Glutamatergic neuron (in vitro differentiated cells): ENCODE data around the gene CADM2. TPM values are rescaled to one million over a fixed set of nuclear protein-coding genes. Genes with fewer than 3 reads are reported as not detected.
"Not testable (repeated sequence)": the region's sequence is repeated elsewhere in the genome, so short reads cannot be mapped to it uniquely, and the experiment has no call there.

Source experiments
- DNase-seq: peaks from one replicate; pipeline ENCODE4 v3.0.0; 2022
- H3K27ac Mint-ChIP-seq: one replicate; pipeline ENCODE4 v1.8.0; 2020; ENCODE audit warnings: mild to moderate bottlenecking, mixed read lengths, inconsistent platforms; ENCODE audit not compliant: unreplicated experiment
- H3K27me3 Mint-ChIP-seq: one replicate; pipeline ENCODE4 v1.8.0; 2020; ENCODE audit warnings: mild to moderate bottlenecking, moderate library complexity, mixed read lengths, inconsistent platforms; ENCODE audit not compliant: unreplicated experiment
- H3K36me3 Mint-ChIP-seq: one replicate; pipeline ENCODE4 v1.8.0; 2020; ENCODE audit warnings: mild to moderate bottlenecking, mixed read lengths, inconsistent platforms; ENCODE audit not compliant: unreplicated experiment
- H3K4me1 Mint-ChIP-seq: one replicate; pipeline ENCODE4 v1.8.0; 2020; ENCODE audit warnings: mild to moderate bottlenecking, low read depth, mixed read lengths, inconsistent platforms; ENCODE audit not compliant: unreplicated experiment
- H3K4me3 Mint-ChIP-seq: one replicate; pipeline ENCODE4 v1.8.0; 2020; ENCODE audit warnings: mild to moderate bottlenecking, mixed read lengths, inconsistent platforms; ENCODE audit not compliant: unreplicated experiment
- H3K9me3 Mint-ChIP-seq: one replicate; pipeline ENCODE4 v1.8.0; 2020; ENCODE audit warnings: mild to moderate bottlenecking, moderate library complexity, mixed read lengths, inconsistent platforms; ENCODE audit not compliant: unreplicated experiment
- CTCF ChIP-seq: fragments of 200-600 bp; sonication (generic); IDR thresholded peaks from one replicate; pipeline ENCODE4 v1.5.0; 2021; ENCODE audit not compliant: partially characterized antibody, unreplicated experiment
- total RNA-seq: library from RNA; stranded (reverse); fragmentation: NEBNext Ultra II Directional; extraction: Animal tissue kit (Norgen Biotek cat#: 25700); gene quantifications from one replicate; pipeline ENCODE4 v1.2.1, GENCODE V29; 2021; ENCODE audit not compliant: unreplicated experiment

CADM2 gene
- total RNA-seq, 1 donor from 2014 or later = 233 TPM

- H3K27ac Mint-ChIP-seq = no peak overlapping the region
- peaks cover 1% of the 10 kb centered on the region for H3K4me1 Mint-ChIP-seq
- H3K4me3 Mint-ChIP-seq = no peak overlapping the region
- H3K9me3 Mint-ChIP-seq = no peaks in the 10 kb centered on the region
- no peak for TF ChIP-seq CTCF
- DNase-seq = no peak
- H3K27me3 Mint-ChIP-seq = no peaks in the 10 kb centered on the region
- no peaks in the 10 kb centered on the region for H3K36me3 Mint-ChIP-seq
Observed at GRCh38 chr3:85706130-85706529, 747.3 kb downstream of the CADM2 start.

GRCh38 chr3:85708325-85708724 is 749.5 kb downstream of the CADM2 start:
- H3K36me3 Mint-ChIP-seq, H3K27ac Mint-ChIP-seq, DNase-seq, H3K27me3 Mint-ChIP-seq, H3K4me1 Mint-ChIP-seq, H3K9me3 Mint-ChIP-seq, H3K4me3 Mint-ChIP-seq: not testable (repeated sequence)

- Mint-ChIP-seq H3K36me3 (no peaks in the 10 kb centered on the region), H3K27ac (no peak overlapping the region), H3K4me1 (peaks cover 1% of the 10 kb centered on the region), H3K27me3 (no peaks in the 10 kb centered on the region), H3K9me3 (peaks cover 2% of the 10 kb centered on the region), H3K4me3 (no peak overlapping the region)
- no peak for TF ChIP-seq CTCF
- no peak for DNase-seq
Observed at GRCh38 chr3:85709346-85709892, 750.6 kb downstream of the CADM2 start.

GRCh38 chr3:85710490-85710889 is 751.7 kb downstream of the CADM2 start:
- DNase-seq = no peak
- no peak overlapping the region for H3K4me3 Mint-ChIP-seq
- no peak overlapping the region for H3K27ac Mint-ChIP-seq
- peaks cover 4% of the 10 kb centered on the region for H3K36me3 Mint-ChIP-seq
- H3K4me1 Mint-ChIP-seq = peaks cover 3% of the 10 kb centered on the region
- peaks cover under 1% of the 10 kb centered on the region for H3K27me3 Mint-ChIP-seq
- peaks cover 2% of the 10 kb centered on the region for H3K9me3 Mint-ChIP-seq
- no peak for TF ChIP-seq CTCF

- no peaks in the 10 kb centered on the region for H3K27me3 Mint-ChIP-seq
- H3K4me1 Mint-ChIP-seq = no peaks in the 10 kb centered on the region
- H3K4me3 Mint-ChIP-seq = no peak overlapping the region
- peaks cover 7% of the 10 kb centered on the region for H3K9me3 Mint-ChIP-seq
- DNase-seq = no peak
- peak overlapping the region; percentile 62 for H3K27ac Mint-ChIP-seq
- peaks cover 14% of the 10 kb centered on the region for H3K36me3 Mint-ChIP-seq
- no peak for TF ChIP-seq CTCF
Observed at GRCh38 chr3:85721409-85722145, 762.8 kb downstream of the CADM2 start.
